NCI-H2227 treated with DMSO at 0.1 percent for 48 hours (cell line): ENCODE results near the gene MTURN.

Experiments
- DNase-seq: peaks from one replicate; lab custom pipeline; 2025; lab: John Stamatoyannopoulos, UW

MTURN gene

GRCh38 chr7:30162622-30163124, 27.9 kb downstream of the MTURN start:
- peak; percentile 65 for DNase-seq

DNA sequence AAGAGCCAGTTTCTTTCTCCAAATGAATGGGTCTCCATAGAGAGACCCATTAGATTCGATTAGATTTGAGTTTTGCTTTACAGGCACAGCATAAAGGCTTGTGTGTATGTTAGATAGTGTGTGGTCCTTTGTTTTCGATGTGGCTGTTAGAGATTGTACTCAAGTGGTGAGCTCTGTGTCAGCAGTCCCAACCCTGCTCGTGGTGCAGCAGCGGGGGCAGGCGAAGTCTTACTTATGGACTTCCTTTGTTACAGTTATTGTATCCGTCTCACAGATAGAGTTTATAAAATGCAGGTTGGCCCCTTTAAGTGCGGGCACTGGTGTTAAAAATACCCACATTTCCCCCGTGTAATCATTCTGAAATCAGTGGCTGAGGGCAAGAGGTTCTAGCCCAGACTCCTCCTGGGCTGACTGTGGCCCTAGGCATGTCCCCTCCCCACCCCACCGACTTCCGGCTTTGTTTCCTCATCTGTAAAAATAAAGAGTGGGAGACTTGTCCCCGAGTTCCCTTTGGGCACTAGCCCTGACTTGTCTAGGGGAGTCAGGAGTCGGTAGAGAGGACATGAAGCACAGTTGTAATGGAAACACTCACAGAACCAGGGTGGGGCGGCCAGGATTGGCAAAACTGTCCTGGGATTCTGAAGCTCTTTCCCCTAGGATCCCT, 28.6 kb downstream of the MTURN start:
- DNase-seq: peak; percentile 43

DNA sequence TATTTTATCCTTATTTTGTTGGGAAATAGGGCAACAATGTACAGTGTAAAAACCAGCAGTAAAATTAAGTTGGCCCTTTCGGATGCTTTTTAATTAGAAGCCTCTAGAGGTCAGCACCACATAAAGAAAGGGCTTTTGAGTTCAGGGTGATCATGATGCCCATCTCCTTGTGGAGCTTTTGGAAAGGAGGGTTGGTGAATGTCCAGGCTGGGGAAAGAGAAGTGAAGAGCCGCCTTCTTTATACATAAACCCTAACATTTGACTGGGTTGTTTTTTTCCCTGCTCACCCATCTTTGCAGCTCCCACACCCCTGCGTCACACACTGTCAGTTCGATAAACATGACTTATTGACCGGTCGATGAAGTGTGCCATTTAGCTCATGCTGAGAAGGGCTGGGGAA, 29.8 kb downstream of the MTURN start:
- DNase-seq: peak; percentile 36

DNA sequence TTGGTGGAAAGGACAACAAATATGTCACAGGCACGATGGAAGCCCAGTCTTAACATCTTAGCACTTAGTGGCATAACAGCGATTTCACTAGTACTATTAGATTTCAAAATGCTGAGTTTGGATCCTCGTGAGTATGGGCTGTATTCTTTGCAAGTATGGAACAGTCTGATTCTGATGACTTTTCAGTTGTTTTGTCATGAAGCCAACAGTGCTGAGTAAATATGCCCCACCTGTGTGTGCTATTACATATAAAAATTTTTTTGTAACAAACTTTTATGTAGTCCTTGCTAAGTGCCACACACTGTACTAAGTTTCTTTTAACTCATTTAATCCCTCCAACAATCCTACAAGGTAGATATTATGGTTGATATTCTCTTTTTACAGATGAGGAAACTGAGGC, 30.8 kb downstream of the MTURN start:
- no peak for DNase-seq

DNA sequence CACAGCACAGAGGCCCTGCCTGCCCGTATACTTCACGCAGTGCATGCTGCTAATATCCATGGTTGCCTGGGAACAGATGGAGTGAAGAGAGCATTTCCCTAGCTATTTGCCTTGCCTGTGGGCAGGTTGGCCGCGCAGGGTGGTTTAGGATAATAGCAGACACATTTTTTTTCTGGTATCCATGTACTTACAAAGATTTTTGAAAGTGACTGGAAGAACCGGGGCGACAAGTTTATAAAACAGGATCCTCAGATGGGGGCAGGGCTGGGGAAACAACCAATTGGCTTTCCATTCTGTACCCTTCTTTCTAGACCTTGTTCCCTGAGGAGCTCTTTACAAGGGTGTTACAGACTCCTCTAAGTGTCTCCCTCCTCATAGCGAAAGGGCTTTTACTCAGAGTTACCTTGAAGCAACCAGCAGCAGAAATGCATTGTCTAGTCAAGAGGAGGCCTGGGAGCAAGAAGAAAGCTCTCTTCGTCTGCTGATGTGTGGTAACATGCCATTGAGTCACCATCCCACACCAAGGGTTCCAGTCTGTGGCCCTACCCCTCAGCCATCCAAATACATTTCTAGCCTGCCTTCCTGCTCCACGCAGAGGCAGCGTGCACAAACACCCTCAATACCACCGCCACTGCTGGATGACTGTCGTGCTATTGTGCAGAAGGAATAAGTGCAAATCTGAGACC, 31.5 kb downstream of the MTURN start:
- DNase-seq: peak; percentile 48

DNA sequence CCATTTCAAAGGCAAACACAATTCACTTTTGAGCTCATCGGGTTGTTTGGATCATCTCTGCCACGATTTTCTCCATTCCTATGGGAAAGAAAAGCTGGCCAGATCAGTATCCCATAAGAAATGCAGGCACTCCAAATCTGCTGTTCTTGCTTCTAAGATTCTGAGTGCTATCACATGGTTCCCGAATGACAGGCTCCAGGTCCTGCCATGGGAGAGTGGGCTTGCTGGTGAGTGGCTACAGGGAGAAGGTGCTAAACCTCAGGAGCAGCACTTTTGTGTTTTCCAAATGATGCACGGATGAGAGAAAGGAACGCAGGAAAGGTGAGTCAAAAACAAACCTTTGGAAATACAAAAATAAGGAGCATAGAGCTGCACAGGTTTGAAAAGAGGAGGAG, 32.1 kb downstream of the MTURN start:
- no peak for DNase-seq

DNA sequence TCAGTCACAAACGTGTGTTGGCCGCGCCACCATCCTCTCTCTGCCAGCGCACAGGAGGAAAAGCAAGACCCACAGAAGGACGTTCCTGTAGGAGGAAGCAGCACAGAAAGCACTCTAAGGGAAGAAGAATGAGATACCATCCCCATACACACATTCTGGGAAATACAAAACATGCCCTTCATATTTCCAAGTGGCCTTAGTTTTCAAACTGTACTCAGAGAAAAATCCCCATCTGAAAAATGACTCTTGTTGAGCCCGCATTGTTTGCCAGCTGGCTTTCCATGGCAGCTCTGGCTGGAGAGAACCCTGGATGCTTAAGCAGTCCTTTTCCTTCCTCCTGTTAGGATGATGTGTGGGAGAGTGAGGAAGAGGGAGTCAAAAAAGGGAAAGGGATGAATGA, 33.1 kb downstream of the MTURN start:
- no peak for DNase-seq

GRCh38 chr7:30168835-30169573, 34.2 kb downstream of the MTURN start:
- DNase-seq: no peak

- DNase-seq: no peak
Observed at GRCh38 chr7:30169579-30169978, 34.8 kb downstream of the MTURN start.

DNA sequence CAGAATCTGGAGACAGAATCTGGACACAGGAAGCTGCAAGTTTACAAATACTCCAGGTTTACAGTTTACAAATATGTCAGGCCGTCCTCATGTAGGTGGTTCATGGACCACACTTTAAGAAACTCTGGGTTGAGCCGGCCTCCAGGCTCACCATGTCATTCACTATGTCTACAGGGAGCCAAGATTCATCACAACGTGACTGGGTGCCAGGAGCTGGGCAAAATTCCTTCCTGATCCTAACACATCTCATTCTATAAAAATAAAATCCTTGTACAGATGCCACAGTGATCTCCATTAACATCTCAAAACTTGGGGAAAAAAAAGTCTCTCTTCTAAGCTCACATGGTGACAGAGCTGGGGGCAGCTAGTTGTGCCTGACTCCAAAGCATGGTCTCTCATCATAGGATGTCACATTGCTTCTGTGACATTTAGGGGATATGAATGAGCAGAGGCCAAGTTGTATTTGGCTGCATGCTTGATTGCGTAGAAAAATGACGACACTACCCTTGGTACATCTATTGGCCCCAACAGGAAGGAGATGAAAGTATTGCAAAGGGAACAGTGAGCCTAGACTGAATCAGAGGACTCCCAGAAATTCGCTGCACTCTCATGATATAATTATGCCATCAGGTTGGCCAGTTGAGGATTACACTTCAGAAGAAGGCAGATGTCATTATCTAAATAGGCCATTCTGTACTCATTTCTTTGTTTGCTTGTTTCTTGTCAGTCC, 35.9 kb downstream of the MTURN start:
- no peak for DNase-seq

DNA sequence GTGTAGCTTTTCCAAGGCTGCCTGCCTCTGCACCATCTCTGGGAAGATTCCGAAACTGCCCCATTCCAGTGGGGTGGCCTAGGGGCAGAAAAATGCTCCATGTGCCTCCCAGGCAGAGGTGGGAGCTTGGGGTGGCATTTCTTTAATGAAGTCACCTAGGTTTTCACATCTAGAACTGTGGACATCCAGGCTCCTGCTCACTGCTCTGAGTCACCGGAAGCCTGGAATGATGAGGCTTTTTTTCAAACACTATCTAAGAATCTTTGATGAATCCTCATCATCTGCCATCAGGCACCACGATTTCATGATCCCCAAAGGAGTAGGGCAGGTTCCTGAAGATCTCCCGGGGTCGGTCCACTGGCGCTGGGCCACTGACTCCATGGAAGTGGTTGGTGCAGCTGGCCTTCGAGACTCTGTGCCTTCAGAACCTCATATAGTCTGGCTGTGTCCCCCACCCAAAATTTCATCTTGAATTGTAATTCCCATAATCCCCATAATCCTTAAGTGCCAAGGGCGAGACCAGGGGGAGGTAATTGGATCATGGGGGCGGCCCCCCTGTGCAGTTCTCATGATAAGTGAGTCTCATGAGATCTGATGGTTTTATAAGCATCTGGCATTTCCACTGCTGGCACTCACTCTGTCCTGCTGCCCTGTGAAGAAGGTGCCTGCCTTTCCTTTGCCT, 37.1 kb downstream of the MTURN start:
- no peak for DNase-seq

DNA sequence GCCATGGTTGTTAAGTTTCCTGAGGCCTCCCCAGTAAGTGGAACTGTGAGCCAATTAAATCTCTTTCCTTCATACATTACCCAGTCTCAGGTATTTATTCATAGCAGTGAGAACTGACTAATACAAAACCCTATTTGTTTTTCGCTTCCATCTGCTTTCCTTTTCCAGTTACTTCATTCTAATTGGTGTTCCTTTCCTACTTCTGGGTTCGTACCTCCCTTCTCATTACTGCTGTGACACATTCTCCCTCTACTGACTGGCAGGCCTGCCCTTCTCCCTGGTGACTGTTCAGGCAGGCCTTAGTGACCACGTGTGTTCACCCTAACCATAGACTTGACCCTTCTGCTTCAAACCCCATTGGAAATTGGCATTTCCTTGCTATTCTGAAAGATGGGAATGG, 37.7 kb downstream of the MTURN start:
- DNase-seq: no peak

- DNase-seq: peak; percentile 27
Observed at GRCh38 chr7:30173058-30173897, 38.5 kb downstream of the MTURN start.

GRCh38 chr7:30175180-30175579, 40.4 kb downstream of the MTURN start:
- no peak for DNase-seq

- DNase-seq: no peak
Observed at GRCh38 chr7:30175636-30176147, 40.9 kb downstream of the MTURN start.

DNA sequence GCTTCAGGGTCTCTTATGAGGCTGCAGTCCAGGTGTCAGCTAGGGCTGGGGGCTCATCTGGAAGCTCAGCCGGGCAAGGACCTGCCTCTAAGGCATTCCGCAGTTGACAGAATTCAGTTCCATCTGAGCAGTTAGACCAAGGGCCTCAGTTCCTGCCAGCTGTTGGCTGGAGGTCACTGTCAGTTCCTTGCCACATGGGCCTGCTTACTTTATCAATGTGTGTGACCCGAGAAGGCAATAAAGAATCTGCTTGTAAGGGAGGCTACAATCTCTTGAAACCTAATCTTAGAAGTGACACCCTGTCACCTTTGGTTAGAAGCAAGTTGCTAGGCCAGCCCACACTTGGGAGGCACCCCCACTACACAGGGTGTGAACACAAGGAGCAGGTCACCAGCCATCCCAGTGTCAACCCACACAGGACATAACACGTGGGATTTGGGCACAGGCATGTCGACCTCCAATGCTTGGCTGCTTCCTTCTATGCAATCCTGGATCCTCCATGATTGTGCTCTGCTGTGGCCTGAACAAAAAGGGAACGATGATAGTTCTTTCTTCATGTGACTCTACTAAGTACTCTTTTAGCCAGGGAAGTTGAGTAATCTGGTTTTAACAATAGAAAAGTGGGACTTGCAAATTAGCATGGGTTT, 41.8 kb downstream of the MTURN start:
- no peak for DNase-seq

GRCh38 chr7:30177186-30177585, 42.4 kb downstream of the MTURN start:
- no peak for DNase-seq

DNA sequence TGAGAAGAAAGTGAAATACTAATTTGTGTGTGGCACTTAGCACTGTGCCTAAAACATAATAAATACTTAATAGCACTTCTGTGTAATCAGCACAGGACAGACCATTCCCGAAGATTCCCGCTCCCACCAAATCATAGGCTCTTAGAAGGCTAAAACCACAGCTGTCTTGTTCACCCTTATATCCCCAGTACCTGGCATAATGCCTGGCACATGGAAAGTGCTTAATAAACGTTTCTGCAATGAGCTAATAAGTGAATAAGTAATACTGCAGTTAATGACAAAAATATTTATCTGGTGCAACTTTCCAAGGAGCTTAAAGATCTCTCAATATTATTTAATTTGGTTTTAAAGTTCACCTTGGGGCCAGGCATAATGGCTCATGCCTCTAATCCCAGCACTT, 43.2 kb downstream of the MTURN start:
- DNase-seq: no peak

- no peak for DNase-seq
Observed at GRCh38 chr7:30178748-30179436, 44.1 kb downstream of the MTURN start.
